ENCODE results near the gene SLC7A1.

DNA sequence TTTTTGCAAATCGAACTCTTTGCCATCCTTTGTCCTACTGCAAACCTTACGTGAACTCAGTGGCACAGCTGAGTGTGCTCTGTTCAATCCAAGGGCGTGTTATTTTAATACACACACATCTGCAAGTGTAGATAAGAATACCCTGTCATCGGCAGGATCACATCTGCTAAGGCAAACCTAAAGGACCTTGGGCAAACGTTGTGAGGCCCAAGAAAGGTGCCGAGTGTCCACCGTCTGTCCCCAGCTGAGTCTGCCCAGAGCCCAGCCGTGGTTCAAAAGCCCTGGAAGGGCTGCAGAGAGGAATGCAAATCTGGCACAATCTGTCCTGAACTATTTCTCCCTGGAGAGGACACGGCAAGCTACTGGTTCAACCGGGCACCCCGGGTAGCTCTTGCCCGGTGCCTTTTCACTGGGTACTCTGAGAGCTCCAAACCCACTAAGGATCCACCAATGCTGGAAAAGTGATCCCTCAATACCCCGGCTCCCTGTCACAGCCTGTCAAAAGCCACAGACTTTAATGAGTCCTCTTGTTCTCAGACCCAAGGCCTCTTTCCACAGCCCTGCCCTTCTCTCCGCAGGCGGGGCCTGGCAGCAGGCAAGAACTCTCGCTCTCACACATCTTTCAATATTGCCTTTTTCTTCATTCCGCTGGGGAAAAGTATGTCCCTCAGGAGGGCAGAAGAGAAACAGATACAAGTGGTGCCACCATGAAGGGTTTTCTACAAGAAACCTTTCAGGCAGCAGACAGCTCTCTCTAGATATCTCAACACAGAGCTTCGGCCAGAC, 17.0 kb downstream of the SLC7A1 start:
- TF ChIP-seq POLR2A (IDR thresholded peaks at IDR 0.05) (no peak), POLR2AphosphoS5 (IDR thresholded peaks at IDR 0.05) (no peak), EP300 (IDR thresholded peaks at IDR 0.05) (no peak)
- TF ChIP-seq, protein P1, sequence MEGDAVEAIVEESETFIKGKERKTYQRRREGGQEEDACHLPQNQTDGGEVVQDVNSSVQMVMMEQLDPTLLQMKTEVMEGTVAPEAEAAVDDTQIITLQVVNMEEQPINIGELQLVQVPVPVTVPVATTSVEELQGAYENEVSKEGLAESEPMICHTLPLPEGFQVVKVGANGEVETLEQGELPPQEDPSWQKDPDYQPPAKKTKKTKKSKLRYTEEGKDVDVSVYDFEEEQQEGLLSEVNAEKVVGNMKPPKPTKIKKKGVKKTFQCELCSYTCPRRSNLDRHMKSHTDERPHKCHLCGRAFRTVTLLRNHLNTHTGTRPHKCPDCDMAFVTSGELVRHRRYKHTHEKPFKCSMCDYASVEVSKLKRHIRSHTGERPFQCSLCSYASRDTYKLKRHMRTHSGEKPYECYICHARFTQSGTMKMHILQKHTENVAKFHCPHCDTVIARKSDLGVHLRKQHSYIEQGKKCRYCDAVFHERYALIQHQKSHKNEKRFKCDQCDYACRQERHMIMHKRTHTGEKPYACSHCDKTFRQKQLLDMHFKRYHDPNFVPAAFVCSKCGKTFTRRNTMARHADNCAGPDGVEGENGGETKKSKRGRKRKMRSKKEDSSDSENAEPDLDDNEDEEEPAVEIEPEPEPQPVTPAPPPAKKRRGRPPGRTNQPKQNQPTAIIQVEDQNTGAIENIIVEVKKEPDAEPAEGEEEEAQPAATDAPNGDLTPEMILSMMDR (IDR thresholded peaks at IDR 0.05): no peak

All from upper lobe of left lung (tissue), 4 donors.